Effector memory CD8-positive, alpha-beta T cell (primary cell): ENCODE data around the gene FBN1.

ENCODE experiments used
- ATAC-seq: fragments of 150-1000 bp; cut with Tn5 transposase; replicated peaks from 2 replicates; pipeline ENCODE4 v1.10.0; 2021; ENCODE audit warnings: mild to moderate bottlenecking, moderate library complexity
- DNase-seq, 3 experiments: peaks; one replicate each; pipeline ENCODE4 v3.0.0; 2021
- H3K27ac Mint-ChIP-seq, 2 donors: one replicate each; pipeline ENCODE4 v1.8.0; 2022; ENCODE audit warnings: mild to moderate bottlenecking in 2 of 2, mixed read lengths in 2 of 2, moderate library complexity in 2 of 2
- H3K27me3 Mint-ChIP-seq, 2 donors: one replicate each; pipeline ENCODE4 v1.8.0; 2022; ENCODE audit warnings: mixed read lengths in 2 of 2
- H3K36me3 Mint-ChIP-seq: one replicate; pipeline ENCODE4 v1.8.0; 2022; ENCODE audit warnings: mild to moderate bottlenecking, moderate library complexity, mixed read lengths; ENCODE audit not compliant: insufficient read depth
- H3K4me1 Mint-ChIP-seq, 2 donors: one replicate each; pipeline ENCODE4 v1.8.0; 2022; ENCODE audit warnings: low read depth in 2 of 2, mixed read lengths in 2 of 2
- H3K4me3 Mint-ChIP-seq, 2 donors: one replicate each; pipeline ENCODE4 v1.8.0; 2022; ENCODE audit warnings: mild to moderate bottlenecking in 2 of 2, mixed read lengths in 2 of 2, moderate library complexity in 2 of 2
- H3K9me3 Mint-ChIP-seq, 2 donors: one replicate each; pipeline ENCODE4 v1.8.0; 2022; ENCODE audit warnings: mixed read lengths in 2 of 2

FBN1 gene

DNA sequence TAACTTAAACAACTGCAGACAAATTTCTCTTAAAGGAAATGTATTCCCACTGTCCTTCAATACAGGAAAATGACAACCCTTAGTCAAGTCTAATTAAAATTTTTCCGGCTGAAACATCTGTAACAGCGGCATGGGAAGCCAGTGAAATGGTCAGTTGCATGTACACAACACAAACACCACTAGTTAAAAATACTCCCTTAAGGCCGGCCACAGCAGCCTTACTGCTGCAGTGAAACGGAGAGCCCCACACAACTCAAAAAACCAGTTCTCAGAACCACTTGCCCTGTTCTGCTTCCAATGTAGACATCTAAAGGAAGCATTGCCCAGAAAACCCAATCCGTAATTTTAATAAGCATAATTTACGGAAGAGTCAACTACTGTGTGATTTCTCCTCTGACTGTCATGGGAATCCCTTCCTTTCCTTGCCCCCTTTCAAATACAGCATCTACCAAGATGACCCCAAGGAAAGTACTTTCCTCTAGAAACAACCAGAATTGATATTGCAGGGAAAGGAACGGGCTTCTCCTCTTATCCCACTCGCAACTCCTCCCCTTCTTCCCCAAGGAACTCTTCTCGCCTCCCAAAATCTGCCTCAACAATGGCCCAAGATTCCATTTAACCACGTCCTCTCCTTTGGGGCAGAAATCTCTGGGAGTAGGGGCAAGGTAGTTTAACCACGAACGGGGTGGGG is 1.6 kb downstream of the FBN1 start:
- no peaks in the 10 kb centered on the region for H3K4me1 Mint-ChIP-seq
- DNase-seq (no peak), ATAC-seq (no peak)
- H3K27me3 Mint-ChIP-seq: peaks cover 44 to 54% of the 10 kb centered on the region in 2 donors
- no peaks in the 10 kb centered on the region for H3K9me3 Mint-ChIP-seq
- no peak overlapping the region for H3K4me3 Mint-ChIP-seq
- H3K27ac Mint-ChIP-seq: no peak overlapping the region
- no peaks in the 10 kb centered on the region for H3K36me3 Mint-ChIP-seq

DNA sequence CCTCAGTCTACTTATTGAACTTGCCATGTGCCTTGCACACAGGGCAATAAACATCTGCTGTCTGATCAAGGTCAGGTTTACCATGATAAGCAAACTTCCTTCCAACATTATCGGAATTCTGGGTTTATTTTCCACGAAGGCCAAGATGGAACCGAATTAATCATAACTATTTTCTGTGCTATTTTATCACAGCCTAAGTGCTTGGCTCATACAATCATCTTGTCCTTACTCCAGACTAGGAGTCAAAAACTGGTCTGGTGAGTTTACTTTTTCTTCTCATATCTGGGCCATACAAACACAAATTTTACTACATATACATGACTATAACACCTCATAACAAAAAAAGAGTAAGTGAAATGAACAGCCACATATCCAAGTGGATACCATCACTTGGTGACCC is 2.3 kb downstream of the FBN1 start:
- no peak for DNase-seq
- no peak for ATAC-seq
- H3K27ac Mint-ChIP-seq: no peak overlapping the region
- peaks cover 44 to 54% of the 10 kb centered on the region in 2 donors for H3K27me3 Mint-ChIP-seq
- no peaks in the 10 kb centered on the region for H3K36me3 Mint-ChIP-seq
- no peak overlapping the region for H3K4me3 Mint-ChIP-seq
- no peaks in the 10 kb centered on the region for H3K9me3 Mint-ChIP-seq
- H3K4me1 Mint-ChIP-seq: no peaks in the 10 kb centered on the region

DNA sequence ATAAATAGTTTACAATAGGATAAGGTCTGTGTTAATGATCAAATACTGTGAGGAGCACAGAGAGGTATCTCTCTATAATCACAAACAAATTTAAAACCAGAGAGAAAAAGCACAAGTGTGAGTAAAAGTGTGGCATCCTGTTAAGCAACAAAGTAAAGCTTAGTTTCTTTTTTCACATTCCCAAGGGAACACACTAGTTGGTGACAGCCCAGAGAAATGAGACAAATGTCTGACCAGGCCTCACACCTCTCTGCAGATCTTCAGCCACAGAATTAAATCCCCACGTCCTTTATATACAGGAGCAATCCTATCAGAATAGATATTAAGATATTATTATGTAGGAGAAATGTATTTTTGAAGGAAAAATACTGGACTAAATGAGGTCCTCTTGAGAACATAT is 2.7 kb downstream of the FBN1 start:
- DNase-seq: no peak
- Mint-ChIP-seq H3K4me1 (no peaks in the 10 kb centered on the region), H3K4me3 (no peak overlapping the region), H3K36me3 (no peaks in the 10 kb centered on the region), H3K27ac (no peak overlapping the region), H3K27me3 (peaks cover 44 to 54% of the 10 kb centered on the region in 2 donors), H3K9me3 (no peaks in the 10 kb centered on the region)
- ATAC-seq: no peak

DNA sequence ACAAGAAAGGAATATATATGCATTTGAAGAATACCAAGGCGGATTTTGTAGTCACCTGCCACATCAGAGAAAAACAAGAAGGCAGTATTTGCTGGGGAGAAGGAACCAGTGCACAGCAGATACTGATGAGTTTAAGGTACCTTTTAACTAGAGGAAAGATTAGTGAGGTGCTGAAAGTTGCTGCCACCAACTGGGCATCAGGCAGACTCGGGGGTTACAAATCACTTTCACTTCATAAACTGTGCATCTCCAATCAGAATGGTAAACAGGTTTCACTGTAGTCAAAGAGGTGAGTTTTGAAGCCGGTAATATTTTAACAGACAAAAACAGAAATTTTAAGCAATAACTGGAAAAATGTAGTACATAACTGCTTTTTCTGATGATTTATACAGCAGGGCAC is 4.1 kb downstream of the FBN1 start:
- no peak overlapping the region for H3K27ac Mint-ChIP-seq
- DNase-seq (no peak), ATAC-seq (no peak)
- H3K4me1 Mint-ChIP-seq: no peaks in the 10 kb centered on the region
- H3K27me3 Mint-ChIP-seq: peaks cover 34 to 42% of the 10 kb centered on the region in 2 donors
- H3K4me3 Mint-ChIP-seq: no peak overlapping the region
- no peaks in the 10 kb centered on the region for H3K9me3 Mint-ChIP-seq
- no peaks in the 10 kb centered on the region for H3K36me3 Mint-ChIP-seq

DNA sequence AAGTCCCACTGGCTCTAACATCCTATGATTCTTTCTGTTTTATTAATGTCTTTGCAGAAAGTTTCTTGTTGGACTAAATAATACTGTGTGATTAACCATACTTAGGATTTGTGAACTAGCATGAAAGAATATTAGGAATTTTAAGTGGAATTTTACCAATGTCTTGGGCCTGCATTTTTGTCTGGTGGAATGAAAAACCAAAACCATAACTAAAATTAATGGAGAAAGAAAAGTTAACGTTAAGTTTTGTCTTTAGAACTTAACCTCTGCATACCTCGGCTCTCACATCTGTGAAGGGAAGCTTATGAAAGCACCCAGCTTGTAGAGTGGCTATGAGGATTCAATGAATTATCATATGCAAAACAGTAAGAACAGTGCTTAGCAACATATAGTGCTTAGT is 6.5 kb downstream of the FBN1 start:
- Mint-ChIP-seq H3K9me3 (no peaks in the 10 kb centered on the region), H3K4me1 (no peaks in the 10 kb centered on the region), H3K4me3 (no peak overlapping the region), H3K36me3 (no peaks in the 10 kb centered on the region), H3K27ac (no peak overlapping the region), H3K27me3 (peaks cover 25 to 30% of the 10 kb centered on the region in 2 donors)
- DNase-seq: no peak
- no peak for ATAC-seq

DNA sequence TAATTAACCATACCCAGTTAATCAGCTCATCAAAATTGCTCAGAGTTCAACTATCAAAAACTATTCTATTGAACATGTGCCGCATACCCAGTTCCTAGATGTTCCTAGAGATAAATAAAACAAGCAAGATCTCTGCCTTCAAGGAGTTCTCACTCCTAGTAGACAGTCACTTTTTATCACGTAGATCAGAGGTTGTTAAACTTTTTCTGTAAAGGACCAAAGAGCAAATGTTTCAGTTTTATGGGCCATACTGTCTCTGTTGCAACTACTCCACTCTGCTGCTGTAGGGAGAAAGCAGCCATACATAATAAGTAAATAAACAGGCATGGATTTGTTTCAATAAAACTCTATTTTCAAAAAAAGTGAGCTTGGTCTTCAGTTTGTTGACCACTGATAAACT is 7.9 kb downstream of the FBN1 start:
- DNase-seq (no peak), ATAC-seq (no peak)
- peaks cover 15 to 18% of the 10 kb centered on the region in 2 donors for H3K27me3 Mint-ChIP-seq
- no peaks in the 10 kb centered on the region for H3K36me3 Mint-ChIP-seq
- no peaks in the 10 kb centered on the region for H3K9me3 Mint-ChIP-seq
- no peak overlapping the region for H3K4me3 Mint-ChIP-seq
- H3K27ac Mint-ChIP-seq: no peak overlapping the region
- no peaks in the 10 kb centered on the region for H3K4me1 Mint-ChIP-seq

DNA sequence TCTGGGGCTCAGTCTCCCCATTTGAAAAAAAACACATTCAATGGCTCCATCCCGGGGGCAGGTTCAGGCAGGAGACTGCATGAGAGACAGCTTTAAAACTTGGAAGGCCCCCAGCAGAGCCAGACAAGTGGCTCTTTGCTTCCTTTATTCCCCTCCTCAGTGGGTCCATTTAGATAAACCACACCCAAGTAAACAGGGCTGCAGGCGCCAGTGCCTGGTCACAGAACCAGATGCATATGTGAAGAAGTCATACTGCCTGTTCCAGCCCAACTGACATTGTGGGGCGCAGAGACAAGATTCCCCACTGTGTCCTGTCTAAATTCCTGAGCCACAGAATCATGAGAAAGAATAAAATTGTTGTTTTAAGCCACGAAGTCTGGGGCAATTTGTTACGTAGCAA is 9.0 kb downstream of the FBN1 start:
- H3K36me3 Mint-ChIP-seq: no peaks in the 10 kb centered on the region
- H3K4me3 Mint-ChIP-seq: no peak overlapping the region
- ATAC-seq: no peak
- no peaks in the 10 kb centered on the region for H3K4me1 Mint-ChIP-seq
- no peaks in the 10 kb centered on the region for H3K9me3 Mint-ChIP-seq
- no peak overlapping the region for H3K27ac Mint-ChIP-seq
- no peak for DNase-seq
- peaks cover 8 to 9% of the 10 kb centered on the region in 2 donors for H3K27me3 Mint-ChIP-seq

DNA sequence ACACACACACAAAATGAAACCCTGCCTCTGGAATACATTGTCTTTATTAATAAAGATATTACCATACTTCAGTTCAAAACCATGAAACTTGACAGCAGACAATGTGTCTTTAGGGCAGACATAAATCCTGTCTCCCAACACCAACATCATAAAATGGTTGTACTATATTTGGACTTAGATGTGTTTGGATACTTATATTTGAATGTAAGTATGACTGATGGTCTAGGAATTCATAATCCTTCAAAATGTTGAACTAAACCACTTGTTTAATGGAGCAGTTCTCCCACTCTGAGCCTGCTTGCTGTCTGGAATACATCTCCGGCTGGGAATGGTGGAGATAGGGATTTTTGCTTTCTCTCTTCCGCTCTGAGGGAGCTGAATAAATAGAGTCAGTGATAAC is 10.6 kb downstream of the FBN1 start:
- ATAC-seq: no peak
- Mint-ChIP-seq H3K36me3 (no peaks in the 10 kb centered on the region), H3K4me3 (no peak overlapping the region), H3K27ac (no peak overlapping the region), H3K9me3 (no peaks in the 10 kb centered on the region), H3K4me1 (no peaks in the 10 kb centered on the region), H3K27me3 (no peaks in the 10 kb centered on the region)
- no peak for DNase-seq

DNA sequence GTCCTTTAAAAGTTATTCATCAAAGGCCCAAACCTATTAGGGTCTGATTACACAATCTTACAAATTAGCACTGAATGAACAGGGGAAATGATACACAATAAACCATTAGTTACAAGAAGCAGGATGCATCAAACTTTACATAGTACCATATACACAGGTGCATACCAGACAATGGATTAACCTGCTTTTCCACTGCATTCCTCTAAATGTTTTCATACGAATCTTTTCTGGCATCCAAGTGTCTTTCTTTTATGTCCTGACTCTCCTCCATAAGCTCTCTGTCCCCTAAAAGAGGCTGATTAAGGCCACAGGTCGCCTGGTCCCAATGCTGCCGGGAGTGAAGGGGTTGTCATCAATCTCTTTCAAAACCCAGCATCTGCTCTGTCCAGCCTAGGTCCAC is 11.4 kb downstream of the FBN1 start:
- Mint-ChIP-seq H3K36me3 (no peaks in the 10 kb centered on the region), H3K4me3 (no peak overlapping the region)

DNA sequence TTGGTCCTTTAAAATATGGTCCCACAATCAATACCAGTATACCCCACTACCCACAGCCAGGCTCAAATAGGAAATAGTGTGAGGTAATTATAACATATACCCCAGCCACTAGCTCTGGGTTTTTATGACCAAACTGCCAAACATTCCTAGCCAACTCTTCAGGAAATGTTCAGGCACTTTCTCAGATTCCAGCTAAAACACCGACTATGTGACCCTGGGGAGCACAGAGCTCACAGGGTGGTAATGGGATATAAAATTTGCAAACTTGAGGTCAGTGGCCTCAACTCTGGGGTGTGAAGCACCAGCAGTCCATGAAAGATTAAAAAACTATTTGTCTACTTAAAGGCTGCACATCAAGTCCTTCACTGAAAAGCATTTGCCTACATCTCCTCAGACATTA is 12.9 kb downstream of the FBN1 start:
- ATAC-seq: no peak
- Mint-ChIP-seq H3K27ac (no peak overlapping the region), H3K4me3 (no peak overlapping the region), H3K27me3 (no peaks in the 10 kb centered on the region), H3K36me3 (no peaks in the 10 kb centered on the region), H3K4me1 (no peaks in the 10 kb centered on the region), H3K9me3 (no peaks in the 10 kb centered on the region)
- no peak for DNase-seq

More for the DNA sequence above, 11.4 kb downstream of the FBN1 start:
- DNase-seq (no peak), ATAC-seq (no peak)
- no peaks in the 10 kb centered on the region for H3K9me3 Mint-ChIP-seq
- H3K27me3 Mint-ChIP-seq: no peaks in the 10 kb centered on the region
- H3K4me1 Mint-ChIP-seq: no peaks in the 10 kb centered on the region
- H3K27ac Mint-ChIP-seq: no peak overlapping the region

DNA sequence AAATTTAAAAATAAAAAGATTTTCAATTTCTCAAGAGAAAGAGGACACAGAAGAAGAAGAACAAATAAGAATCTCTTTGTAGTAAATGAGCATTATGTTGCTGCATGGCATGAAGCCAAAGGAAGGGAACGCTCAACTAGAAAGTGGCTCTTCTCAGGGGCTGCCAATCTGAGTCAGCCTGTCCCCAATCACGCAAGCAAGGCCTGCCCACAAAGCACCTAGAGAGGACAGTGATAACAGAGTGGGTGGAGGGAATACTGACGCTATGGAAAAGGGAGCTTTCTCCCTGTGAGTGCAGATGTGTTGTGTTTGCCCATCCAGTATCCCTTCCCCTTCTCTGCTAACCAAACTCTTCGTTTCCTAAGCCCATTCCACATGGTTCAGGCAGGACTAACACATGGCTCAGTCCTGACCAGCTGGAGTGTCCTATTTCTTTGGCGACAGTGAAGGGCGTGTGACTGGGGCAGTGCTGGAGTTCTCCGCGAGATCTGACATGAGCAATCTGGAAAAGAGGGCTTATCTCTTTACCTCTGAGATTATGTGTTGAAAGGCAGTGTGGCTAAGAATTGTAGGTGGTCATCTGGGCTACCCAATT is 14.2 kb downstream of the FBN1 start:
- Mint-ChIP-seq H3K36me3 (no peaks in the 10 kb centered on the region), H3K9me3 (no peaks in the 10 kb centered on the region), H3K4me1 (no peaks in the 10 kb centered on the region), H3K27ac (no peak overlapping the region), H3K27me3 (no peaks in the 10 kb centered on the region), H3K4me3 (no peak overlapping the region)
- ATAC-seq (no peak), DNase-seq (no peak)

DNA sequence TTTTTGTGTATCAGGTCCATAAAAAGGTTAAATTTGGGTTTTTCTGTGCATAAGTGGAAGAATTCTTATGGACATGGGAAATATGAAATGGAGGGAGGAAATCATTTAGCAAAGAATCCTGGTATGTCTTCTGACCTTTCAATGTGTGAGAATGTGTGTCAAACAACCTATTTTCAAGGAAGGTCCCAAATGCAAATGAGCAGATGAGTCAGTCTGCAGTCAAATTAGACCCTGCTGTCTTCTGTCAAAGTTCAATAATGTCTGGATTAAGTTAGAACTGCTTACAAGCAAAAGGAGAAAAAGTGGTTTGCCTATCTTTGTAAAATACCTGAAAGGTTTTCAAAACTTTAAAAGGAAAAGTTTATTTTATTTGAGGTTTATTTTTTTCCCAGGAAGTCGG is 15.3 kb downstream of the FBN1 start:
- no peaks in the 10 kb centered on the region for H3K36me3 Mint-ChIP-seq
- H3K27me3 Mint-ChIP-seq: no peaks in the 10 kb centered on the region
- no peaks in the 10 kb centered on the region for H3K4me1 Mint-ChIP-seq
- no peaks in the 10 kb centered on the region for H3K9me3 Mint-ChIP-seq
- DNase-seq (no peak), ATAC-seq (no peak)
- no peak overlapping the region for H3K27ac Mint-ChIP-seq
- H3K4me3 Mint-ChIP-seq: no peak overlapping the region

DNA sequence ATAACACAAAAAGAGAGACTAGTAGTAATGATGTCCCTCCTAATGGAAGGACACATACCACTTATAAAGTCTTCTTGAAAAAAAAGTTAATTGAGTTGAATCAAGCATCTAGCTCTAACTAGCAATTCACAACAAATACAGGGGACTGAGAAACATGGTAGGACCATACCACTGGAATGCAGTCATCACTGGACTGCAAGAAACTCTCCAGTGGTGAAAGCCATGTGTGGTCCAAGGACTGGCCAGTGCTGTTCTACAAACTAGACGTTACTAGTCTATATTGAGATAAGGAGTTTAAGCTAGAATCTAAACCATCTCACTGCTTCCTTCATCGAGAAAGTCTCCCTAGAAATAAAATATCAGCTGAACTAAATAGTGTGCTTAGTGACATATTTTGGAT is 16.7 kb downstream of the FBN1 start:
- no peak overlapping the region for H3K4me3 Mint-ChIP-seq
- H3K27me3 Mint-ChIP-seq: peaks cover 0 to 5% of the 10 kb centered on the region in 2 donors
- ATAC-seq (no peak), DNase-seq (no peak)
- H3K4me1 Mint-ChIP-seq: no peaks in the 10 kb centered on the region
- H3K36me3 Mint-ChIP-seq: no peaks in the 10 kb centered on the region
- no peak overlapping the region for H3K27ac Mint-ChIP-seq
- H3K9me3 Mint-ChIP-seq: no peaks in the 10 kb centered on the region

DNA sequence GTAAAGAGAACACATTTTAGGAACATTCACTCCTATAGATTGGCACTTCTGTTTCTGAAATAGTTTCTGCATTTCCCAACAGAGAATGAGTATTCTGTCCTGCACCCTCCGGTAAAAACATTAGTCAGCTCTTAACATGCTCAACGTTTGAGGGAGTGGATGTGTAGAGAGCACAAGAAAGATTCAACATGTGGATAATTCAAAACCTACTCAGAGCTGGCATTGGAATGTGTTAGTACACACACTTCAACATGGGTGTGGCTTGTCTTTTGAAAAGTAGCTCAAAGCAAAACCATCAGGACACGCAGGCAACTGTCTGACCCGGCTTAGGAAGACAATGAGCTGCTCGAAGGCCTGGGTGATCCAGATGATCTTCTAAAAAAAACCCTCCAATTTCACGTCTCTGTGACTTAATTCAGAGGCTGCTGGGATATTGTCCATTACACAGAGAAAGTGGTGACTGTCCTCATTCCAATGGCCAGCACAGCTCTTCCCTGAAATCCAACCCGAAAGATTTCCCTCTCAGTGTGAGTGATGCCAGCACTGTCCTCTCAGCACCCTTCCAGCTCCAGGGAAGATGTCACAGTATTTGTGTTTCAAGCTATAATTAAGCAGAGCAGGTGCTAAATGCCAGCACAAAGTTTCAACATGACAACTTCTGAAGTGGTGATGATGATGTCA is 18.1 kb downstream of the FBN1 start:
- Mint-ChIP-seq H3K36me3 (no peaks in the 10 kb centered on the region), H3K27me3 (peaks cover 0 to 11% of the 10 kb centered on the region in 2 donors), H3K9me3 (no peaks in the 10 kb centered on the region), H3K4me1 (no peaks in the 10 kb centered on the region), H3K27ac (no peak overlapping the region), H3K4me3 (no peak overlapping the region)
- ATAC-seq: no peak
- DNase-seq: no peak
